Tibial artery (tissue), 4 donors: ENCODE results near the gene SCN3A.

Experiments used
- DNase-seq, 2 donors: peaks; one replicate each; pipeline ENCODE4 v3.0.0-alpha.2; 2019
- H3K27ac ChIP-seq, 2 donors: fragments of 200-600 bp; sonication (generic) in 1 of 2; 1 replicate in 1 of 2; 2 replicates in 1 of 2; pipeline ENCODE4 v1.5.1; 2018 to 2019; ENCODE audit warnings: mild to moderate bottlenecking in 1 of 2
- H3K27me3 ChIP-seq, 2 donors: fragments of 200-600 bp; sonication (generic) in 1 of 2; one replicate each; pipeline versions ENCODE4 v1.5.1 to v1.6.0; 2016 to 2019
- H3K36me3 ChIP-seq, 3 donors: fragments of 200-600 bp; sonication (generic) in 2 of 3; one replicate each; pipeline ENCODE4 v1.5.1; 2016 to 2019; ENCODE audit warnings: mild to moderate bottlenecking in 2 of 3
- H3K4me1 ChIP-seq, 4 donors: fragments of 200-600 bp; sonication (generic) in 2 of 4; 1 replicate in 3 of 4; 2 replicates in 1 of 4; pipeline ENCODE4 v1.5.1; 2016 to 2019
- H3K4me3 ChIP-seq, 2 donors: fragments of 200-600 bp; sonication (generic) in 1 of 2; 1 replicate in 1 of 2; 2 replicates in 1 of 2; pipeline ENCODE4 v1.5.1; 2018 to 2019; ENCODE audit warnings: mild to moderate bottlenecking in 2 of 2
- H3K9me3 ChIP-seq, 3 donors: fragments of 200-600 bp; sonication (generic) in 1 of 3; one replicate each; pipeline ENCODE4 v1.5.1; 2016 to 2019
- CTCF ChIP-seq, 2 experiments: fragments of 200-600 bp in 1 of 2; fragments of 450-650 bp in 1 of 2; IDR thresholded peaks; one replicate each; pipeline ENCODE4 v1.5.1; 2017 to 2019; ENCODE audit warnings: antibody characterized with exemption in 2 of 2, mild to moderate bottlenecking in 1 of 2, moderate library complexity in 1 of 2
- intact Hi-C: fragments of 100-400 bp; cut with DNase I; formaldehyde crosslinking; loops from one replicate; pipeline ENCODE4 v1.15.0; 2023; ENCODE audit warnings: low total_unique reads

The SCN3A gene

DNA sequence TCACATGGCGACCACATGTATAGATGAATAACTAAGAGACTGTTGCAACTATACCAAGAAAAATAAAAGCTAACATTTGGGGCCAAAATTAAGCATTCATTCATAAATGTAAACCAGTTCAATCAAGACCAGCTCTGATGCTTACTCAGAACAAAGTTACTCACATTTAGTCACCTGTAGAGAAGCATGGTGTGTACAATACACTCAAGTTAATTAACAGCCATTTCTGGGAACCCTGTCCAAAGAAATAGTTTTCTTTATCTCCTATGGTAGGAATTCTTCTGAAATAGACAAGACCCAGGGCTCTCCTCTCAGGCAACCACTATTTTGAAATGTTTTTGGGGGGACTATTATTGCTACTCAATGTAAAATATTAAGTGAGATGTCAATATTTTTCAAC lies 1.6 kb downstream of the SCN3A start:
- Histone ChIP-seq H3K36me3 (no peaks in the 10 kb centered on the region), H3K27ac (no peak overlapping the region), H3K9me3 (no peaks in the 10 kb centered on the region), H3K27me3 (no peaks in the 10 kb centered on the region), H3K4me1 (peaks cover 0 to 19% (median 0%) of the 10 kb centered on the region in 4 donors), H3K4me3 (no peak overlapping the region)
- no peak for TF ChIP-seq CTCF (IDR thresholded peaks at IDR 0.05)
- intact Hi-C loops = no loop called here
- DNase-seq = no peak

DNA sequence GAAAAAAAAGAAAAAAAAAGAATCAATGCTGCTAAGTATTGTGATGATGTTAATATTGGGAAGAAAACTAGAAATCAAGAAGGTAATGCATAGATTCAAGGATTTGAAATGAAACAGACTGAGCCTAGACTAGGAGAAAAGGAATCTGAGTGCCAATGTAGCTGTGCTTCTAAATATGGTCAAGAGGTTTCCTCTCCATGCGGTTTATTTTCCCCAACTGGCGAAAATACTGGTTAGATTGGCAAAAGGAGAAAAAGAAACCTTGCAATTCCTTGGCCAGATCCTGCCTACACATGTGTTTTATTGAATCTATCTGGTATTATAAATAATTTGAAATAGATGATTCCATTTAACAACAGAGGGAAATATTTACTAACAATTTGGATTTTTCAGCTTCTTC lies 5.7 kb downstream of the SCN3A start:
- Histone ChIP-seq H3K27me3 (no peaks in the 10 kb centered on the region), H3K36me3 (no peaks in the 10 kb centered on the region), H3K9me3 (no peaks in the 10 kb centered on the region), H3K27ac (peak overlapping the region; percentile 56 to 57), H3K4me1 (peaks cover 0 to 19% (median 0%) of the 10 kb centered on the region in 4 donors), H3K4me3 (no peak overlapping the region)
- no peak for TF ChIP-seq CTCF (IDR thresholded peaks at IDR 0.05)
- DNase-seq = no peak
- intact Hi-C loops = no loop called here

DNA sequence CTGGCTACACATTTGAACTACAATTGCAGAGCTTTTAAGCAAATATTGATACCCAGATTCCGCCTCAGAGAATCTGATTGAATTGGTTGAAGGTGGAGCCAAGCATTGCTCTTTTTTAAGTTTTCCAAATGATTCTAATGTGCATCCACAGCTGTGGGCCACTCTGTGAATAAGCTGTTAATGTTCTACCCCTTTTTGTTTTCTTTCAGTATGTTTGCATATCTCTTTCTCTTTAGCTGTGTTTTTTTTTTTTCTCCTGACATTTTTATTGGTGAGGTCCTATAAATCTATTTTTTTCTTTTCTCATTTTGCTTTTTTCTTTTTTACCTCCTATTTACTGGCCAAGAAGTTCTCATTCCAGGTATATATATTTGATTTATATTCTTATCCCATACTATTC lies 6.5 kb downstream of the SCN3A start:
- TF ChIP-seq CTCF (IDR thresholded peaks at IDR 0.05) = no peak
- H3K27me3 ChIP-seq = no peaks in the 10 kb centered on the region
- H3K4me1 ChIP-seq = peaks cover 0 to 19% (median 0%) of the 10 kb centered on the region in 4 donors
- no peak overlapping the region for H3K4me3 ChIP-seq
- H3K36me3 ChIP-seq = no peaks in the 10 kb centered on the region
- peak overlapping the region in 1 of 2 donors; percentile 57 for H3K27ac ChIP-seq
- H3K9me3 ChIP-seq = no peaks in the 10 kb centered on the region
- intact Hi-C loops = no loop called here
- DNase-seq = no peak

DNA sequence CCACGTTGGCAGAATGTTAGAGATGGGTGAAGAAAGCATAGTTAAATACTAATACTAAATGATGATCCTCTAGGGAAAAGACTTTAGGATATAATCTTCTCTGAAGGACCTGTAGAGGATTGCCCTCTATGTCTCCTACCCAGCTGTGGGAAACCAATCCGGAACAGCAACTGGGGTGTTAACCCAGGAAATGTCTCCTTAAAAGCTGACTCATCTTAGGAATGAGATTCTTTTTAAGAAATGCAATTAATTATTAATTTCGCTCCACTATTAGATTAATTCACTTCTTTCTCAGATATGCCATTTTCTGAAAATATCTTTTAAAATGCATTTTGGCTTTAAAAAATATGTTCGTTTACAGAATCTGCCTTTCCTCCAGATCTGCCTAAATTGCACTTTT lies 7.4 kb downstream of the SCN3A start:
- H3K9me3 ChIP-seq = no peaks in the 10 kb centered on the region
- no peak overlapping the region for H3K27ac ChIP-seq
- TF ChIP-seq CTCF (IDR thresholded peaks at IDR 0.05) = no peak
- H3K4me3 ChIP-seq = no peak overlapping the region
- DNase-seq = no peak
- intact Hi-C loops = no loop called here
- H3K27me3 ChIP-seq = no peaks in the 10 kb centered on the region
- H3K36me3 ChIP-seq = no peaks in the 10 kb centered on the region
- peaks cover 0 to 19% (median 0%) of the 10 kb centered on the region in 4 donors for H3K4me1 ChIP-seq

DNA sequence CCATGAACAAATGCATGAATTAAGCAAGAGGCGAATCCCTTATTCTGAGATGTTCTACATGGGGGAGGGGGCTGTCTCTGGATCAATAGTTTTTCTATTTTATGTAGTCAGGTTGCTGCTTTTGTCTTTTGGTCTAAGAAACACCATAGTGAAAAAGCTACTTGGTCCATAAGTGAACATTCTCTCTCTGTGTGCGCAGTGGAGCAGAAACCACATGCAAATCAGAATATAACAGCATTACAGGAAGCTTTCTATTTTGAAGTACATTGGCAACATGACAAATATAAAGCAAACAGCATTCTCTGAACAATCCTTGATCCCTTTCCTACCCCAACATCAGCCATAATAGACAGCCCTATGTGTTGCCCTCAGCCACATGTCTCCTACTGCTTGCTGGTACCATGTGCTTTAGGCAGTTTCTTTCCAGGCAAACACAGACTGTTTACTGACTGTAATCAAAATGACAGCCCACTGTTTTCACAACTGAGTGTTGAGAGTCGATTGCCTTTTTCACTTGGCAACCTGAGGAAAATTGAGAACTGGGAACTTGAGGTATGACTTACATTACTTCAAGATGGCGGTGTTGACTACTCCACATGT lies 10.6 kb downstream of the SCN3A start:
- no peaks in the 10 kb centered on the region for H3K27me3 ChIP-seq
- no peak overlapping the region for H3K27ac ChIP-seq
- intact Hi-C loops = no loop called here
- H3K36me3 ChIP-seq = no peaks in the 10 kb centered on the region
- no peak for TF ChIP-seq CTCF (IDR thresholded peaks at IDR 0.05)
- no peaks in the 10 kb centered on the region for H3K9me3 ChIP-seq
- no peak overlapping the region for H3K4me3 ChIP-seq
- H3K4me1 ChIP-seq = peaks cover 0 to 5% (median 0%) of the 10 kb centered on the region in 4 donors
- no peak for DNase-seq

DNA sequence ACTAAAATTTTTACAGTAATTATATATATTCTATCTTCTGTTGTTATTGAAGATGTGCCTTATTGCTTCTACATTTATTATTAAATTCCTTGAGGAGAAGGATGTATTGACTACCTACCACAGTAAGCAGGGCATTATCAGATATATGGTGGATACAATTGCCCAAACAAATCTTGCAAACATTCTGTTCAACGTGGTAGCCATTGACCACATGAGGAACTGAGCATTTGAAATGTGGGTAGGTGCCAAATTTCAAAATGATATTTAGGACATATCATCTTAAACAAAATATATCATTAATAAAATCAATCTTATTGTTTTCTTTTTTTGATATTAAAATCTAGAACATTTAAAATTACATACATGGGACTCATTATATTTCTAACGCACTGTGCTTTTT lies 11.1 kb downstream of the SCN3A start:
- Histone ChIP-seq H3K4me3 (no peak overlapping the region), H3K9me3 (no peaks in the 10 kb centered on the region), H3K27ac (no peak overlapping the region), H3K36me3 (no peaks in the 10 kb centered on the region), H3K4me1 (peaks cover 0 to 3% (median 0%) of the 10 kb centered on the region in 4 donors), H3K27me3 (no peaks in the 10 kb centered on the region)
- intact Hi-C loops = no loop called here
- no peak for TF ChIP-seq CTCF (IDR thresholded peaks at IDR 0.05)
- DNase-seq = no peak
